GM12875 (cell line): ENCODE results near the gene SNHG17.
"Not testable (repeated sequence)": the region's sequence is repeated elsewhere in the genome, so short reads cannot be mapped to it uniquely, and the experiment has no call there.

Source experiments
- H3K4me3 ChIP-seq: one replicate; pipeline ENCODE4 v1.5.1; 2011; ENCODE audit warnings: low read depth, low read length, control low read depth
- TF ChIP-seq, protein P1 (sequence below): IDR thresholded peaks from 2 replicates; pipeline ENCODE4 v1.5.1; 2011; ENCODE audit warnings: low read depth, mild to moderate bottlenecking, control low read depth, inconsistent platforms, low read length, moderate library complexity, borderline replicate concordance; ENCODE audit not compliant: insufficient read depth

The SNHG17 gene

DNA sequence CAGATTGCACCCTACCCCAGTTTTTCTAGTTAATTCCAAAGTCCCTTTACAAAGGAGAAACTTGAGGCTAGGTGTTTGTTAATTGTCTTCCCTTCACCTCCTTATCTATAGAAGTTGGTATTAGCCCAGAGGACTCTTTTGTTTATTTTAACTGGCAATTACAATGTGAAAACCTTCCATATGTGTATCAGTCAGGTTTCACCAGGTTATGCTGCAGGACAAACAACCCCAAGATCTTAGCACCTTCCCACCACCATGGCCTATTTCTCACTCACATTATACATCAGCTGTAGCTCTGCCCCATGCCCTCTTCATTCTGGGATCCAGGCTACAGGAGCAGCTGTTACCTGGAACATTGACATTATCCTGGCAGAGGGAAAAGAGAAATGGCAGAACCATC lies 31.1 kb downstream of the SNHG17 start:
- no peak overlapping the region for H3K4me3 ChIP-seq
- TF ChIP-seq, protein P1, sequence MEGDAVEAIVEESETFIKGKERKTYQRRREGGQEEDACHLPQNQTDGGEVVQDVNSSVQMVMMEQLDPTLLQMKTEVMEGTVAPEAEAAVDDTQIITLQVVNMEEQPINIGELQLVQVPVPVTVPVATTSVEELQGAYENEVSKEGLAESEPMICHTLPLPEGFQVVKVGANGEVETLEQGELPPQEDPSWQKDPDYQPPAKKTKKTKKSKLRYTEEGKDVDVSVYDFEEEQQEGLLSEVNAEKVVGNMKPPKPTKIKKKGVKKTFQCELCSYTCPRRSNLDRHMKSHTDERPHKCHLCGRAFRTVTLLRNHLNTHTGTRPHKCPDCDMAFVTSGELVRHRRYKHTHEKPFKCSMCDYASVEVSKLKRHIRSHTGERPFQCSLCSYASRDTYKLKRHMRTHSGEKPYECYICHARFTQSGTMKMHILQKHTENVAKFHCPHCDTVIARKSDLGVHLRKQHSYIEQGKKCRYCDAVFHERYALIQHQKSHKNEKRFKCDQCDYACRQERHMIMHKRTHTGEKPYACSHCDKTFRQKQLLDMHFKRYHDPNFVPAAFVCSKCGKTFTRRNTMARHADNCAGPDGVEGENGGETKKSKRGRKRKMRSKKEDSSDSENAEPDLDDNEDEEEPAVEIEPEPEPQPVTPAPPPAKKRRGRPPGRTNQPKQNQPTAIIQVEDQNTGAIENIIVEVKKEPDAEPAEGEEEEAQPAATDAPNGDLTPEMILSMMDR: no peak

DNA sequence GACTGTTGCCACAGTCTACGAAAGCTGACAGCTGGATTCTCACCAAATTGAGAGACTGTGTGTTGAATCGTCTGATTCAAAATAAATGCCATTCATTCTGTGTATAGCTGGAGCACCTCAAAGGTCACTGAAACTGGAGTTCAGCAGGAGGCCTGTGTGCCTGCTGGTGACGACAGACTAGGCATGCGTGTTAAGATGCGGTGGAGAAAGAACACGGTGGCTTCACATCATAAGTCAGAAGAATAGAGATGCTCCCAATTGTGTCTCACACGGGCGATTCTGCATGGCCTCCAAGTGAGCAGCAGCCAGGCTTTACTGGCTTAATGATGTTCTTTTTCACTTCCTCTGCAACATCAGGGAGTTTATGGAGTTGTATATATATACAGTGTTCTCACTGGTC lies 32.3 kb downstream of the SNHG17 start:
- H3K4me3 ChIP-seq: no peak overlapping the region
- TF ChIP-seq, protein P1: no peak

DNA sequence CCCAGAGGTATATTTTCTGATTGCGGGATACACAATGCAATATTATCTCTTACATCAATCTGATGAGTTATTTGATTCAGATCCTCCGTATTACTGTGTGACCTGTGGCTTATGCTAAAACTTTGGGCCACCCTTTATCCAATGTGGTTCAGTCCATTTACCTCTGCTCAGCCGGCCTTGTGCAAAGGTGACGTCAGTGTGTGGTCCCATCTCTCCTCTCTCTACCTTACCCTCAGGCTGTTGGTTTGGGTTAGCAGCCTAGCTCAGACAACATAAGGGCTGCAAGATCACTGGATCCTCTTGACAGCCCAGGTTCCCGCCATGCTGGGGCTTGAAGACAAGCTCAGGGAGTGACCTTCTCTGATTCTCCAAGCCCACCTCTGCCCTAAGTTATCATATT lies 33.0 kb downstream of the SNHG17 start:
- TF ChIP-seq, protein P1: no peak
- no peak overlapping the region for H3K4me3 ChIP-seq

DNA sequence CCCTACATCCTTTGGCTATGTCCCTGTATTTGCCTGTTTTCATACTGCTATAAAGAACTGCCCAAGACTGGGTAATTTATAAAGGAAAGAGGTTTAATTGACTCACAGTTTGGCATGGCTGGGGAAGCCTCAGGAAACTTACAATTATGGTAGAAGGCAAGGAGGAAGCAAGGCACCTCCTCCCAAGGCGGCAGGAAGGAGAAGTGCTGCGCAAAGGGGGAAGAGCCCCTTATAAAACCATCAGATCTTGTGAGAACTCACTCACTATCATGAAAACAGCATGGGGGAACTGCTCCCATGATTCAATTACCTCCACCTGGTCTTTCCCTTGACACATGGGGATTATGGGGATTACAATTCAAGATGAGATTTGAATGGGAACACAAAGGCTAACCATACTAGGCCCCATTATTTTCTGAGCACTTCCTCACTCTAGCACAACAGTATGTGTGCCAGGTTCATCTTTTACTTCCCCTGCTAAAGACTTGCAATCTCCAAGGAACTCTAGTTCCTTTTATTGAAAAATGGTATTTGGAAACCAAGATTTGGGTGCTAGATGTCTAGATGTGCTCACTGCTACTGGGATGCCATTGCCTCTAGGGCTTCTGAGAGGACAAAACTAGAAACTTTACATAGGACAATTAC lies 39.3 kb downstream of the SNHG17 start:
- H3K4me3 ChIP-seq: not testable (repeated sequence)

DNA sequence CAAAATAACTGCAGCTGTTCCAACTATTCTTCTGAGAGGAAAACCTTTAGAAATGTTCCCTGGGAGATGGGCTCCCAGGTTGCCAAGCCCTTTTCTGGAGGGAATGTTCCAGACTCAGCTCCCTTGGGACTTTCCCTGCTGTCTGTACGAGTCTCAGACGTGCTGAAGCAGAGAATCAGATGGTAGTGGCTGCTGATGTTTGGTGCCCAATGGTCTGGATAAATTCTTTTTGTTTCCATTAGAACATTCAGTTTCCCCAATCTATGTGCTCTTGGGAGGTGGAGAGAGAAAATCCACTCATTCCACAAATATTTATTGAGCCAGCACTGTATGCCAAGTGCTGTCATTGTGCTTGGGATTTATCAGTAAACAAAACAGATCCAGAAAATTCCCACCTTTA lies 40.0 kb downstream of the SNHG17 start:
- TF ChIP-seq, protein P1: no peak
- H3K4me3 ChIP-seq: no peak overlapping the region

DNA sequence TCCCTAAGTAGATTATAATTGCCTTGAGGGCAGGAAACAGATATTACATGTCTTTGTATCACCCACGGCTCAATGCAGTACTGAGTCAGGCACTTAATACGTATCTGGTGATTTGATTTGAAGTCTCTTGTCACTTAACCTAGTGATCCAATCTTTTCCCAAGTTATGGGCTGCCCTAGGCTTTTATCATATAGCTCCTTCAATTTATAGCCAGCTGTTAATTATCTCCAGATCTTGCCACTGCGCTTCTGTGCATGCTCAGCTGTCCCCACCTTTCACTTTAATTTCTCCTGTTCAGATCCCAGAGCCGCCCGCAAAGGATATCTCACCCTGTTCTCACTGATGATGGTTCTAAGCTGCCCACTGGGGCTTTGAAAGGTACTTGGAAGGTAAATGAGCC lies 41.9 kb downstream of the SNHG17 start:
- no peak overlapping the region for H3K4me3 ChIP-seq
- TF ChIP-seq, protein P1: no peak

DNA sequence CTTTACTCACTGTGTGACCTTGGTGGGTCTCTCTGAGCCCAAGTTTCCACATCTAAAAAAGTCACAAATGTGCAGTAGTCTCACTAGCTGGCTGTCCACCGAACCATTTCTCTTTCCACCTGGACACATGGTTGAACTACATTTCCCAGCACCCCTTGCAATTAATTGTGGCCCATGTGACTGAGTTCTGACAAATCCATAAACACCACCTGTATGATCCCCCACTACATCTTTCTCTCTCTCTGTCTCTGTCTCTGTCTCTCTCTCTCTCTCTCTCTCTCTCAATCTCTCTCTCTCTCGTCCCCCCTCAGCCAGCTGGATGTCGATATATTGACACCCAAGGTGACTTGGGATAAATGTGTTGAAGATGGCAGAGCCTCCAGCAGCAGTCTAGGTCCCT lies 42.8 kb downstream of the SNHG17 start:
- TF ChIP-seq, protein P1: no peak
- H3K4me3 ChIP-seq: no peak overlapping the region

DNA sequence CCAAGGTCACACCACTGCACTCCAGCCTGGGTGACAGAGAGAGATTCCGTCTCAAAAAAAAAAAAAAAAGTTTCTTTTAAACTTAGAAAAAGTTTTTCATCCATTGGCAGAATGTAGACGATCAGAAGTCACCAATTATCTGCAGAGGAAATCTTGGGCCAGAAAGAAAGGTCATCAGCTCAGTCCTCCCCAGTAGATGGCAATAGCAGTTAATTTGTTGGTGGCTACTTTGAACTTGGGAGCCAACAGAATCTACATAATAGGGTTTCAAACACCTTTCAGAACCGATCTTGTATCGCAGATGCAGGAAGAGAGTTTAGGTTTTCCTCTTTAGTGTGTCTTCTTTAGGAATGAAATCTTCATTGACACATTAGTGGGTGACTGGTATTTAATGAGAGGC lies 47.2 kb downstream of the SNHG17 start:
- H3K4me3 ChIP-seq: no peak overlapping the region
- TF ChIP-seq, protein P1: no peak
